PFSK-1 (cell line): ENCODE data around the gene COX8C.

Experiments used
- FOXP2 ChIP-seq: optimal IDR thresholded peaks from 2 replicates; pipeline ENCODE3; 2011; ENCODE audit warnings: borderline replicate concordance, control low read depth, inconsistent platforms; ENCODE audit not compliant: insufficient read depth; ENCODE audit errors: extremely low read length, extremely low read depth
- POLR2AphosphoS5 ChIP-seq: IDR thresholded peaks from 2 replicates; pipeline ENCODE4 v1.6.1; 2012; ENCODE audit warnings: low read depth, mild to moderate bottlenecking, control low read depth, low read length, moderate library complexity
- REST ChIP-seq, 2 experiments: IDR thresholded peaks; 2 replicates each; pipeline versions ENCODE4 v1.6.1 to v1.8.0; 2011 to 2012; ENCODE audit warnings: low read depth in 2 of 2, low read length in 2 of 2, control low read depth in 1 of 2, inconsistent platforms in 1 of 2, mild to moderate bottlenecking in 1 of 2, moderate library complexity in 1 of 2; ENCODE audit not compliant: insufficient read depth in 1 of 2
- SIN3A ChIP-seq: IDR thresholded peaks from 2 replicates; pipeline ENCODE4 v1.6.1; 2012; ENCODE audit warnings: mild to moderate bottlenecking, low read length, moderate library complexity, borderline replicate concordance; ENCODE audit not compliant: insufficient read depth
- TAF1 ChIP-seq: IDR thresholded peaks from 2 replicates; pipeline ENCODE4 v1.6.1; 2012; ENCODE audit warnings: low read length, control low read depth, borderline replicate concordance; ENCODE audit not compliant: insufficient read depth

COX8C gene

GRCh38 chr14:93317210-93317874 is 29.6 kb upstream of the COX8C start:
- TF ChIP-seq REST (IDR thresholded peaks at IDR 0.05; ENCODE audit: insufficient read depth in 1 of 2, low read depth in 2 of 2, low read length in 2 of 2): no peak
- no peak for TF ChIP-seq TAF1
- no peak for TF ChIP-seq POLR2AphosphoS5
- no peak for TF ChIP-seq FOXP2

GRCh38 chr14:93317875-93318807 is 28.8 kb upstream of the COX8C start:
- no peak for TF ChIP-seq POLR2AphosphoS5
- no peak for TF ChIP-seq FOXP2
- TF ChIP-seq REST (IDR thresholded peaks at IDR 0.05; ENCODE audit: insufficient read depth in 1 of 2, low read depth in 2 of 2, low read length in 2 of 2): no peak
- no peak for TF ChIP-seq SIN3A
- TF ChIP-seq TAF1: no peak

- no peak for TF ChIP-seq FOXP2
- no peak for TF ChIP-seq REST (IDR thresholded peaks at IDR 0.05; ENCODE audit: insufficient read depth in 1 of 2, low read depth in 2 of 2, low read length in 2 of 2)
- no peak for TF ChIP-seq POLR2AphosphoS5
- TF ChIP-seq TAF1: no peak
- no peak for TF ChIP-seq SIN3A
These were observed 28.1 kb upstream of the COX8C start for GRCh38 chr14:93318927-93319326.

DNA sequence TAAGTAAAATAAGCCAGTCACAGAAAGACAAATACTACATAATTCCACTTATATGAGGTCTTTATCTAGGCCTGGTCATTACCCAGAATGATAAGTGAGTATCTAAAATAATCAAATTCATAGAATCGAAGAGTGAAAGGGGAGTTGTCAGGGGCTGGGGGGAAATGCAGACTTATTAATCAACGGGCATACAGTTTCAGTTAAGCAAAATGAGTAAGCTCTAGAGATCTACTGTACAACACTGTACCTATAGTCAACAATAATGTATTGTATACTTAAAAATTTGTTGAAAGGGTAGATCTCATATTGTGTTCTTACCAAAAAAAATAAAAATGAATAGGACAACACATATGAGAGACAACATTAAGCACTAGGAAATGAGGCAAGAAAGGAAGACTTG is 27.5 kb upstream of the COX8C start:
- TF ChIP-seq FOXP2: no peak
- no peak for TF ChIP-seq SIN3A
- TF ChIP-seq REST (IDR thresholded peaks at IDR 0.05; ENCODE audit: insufficient read depth in 1 of 2, low read depth in 2 of 2, low read length in 2 of 2): no peak
- TF ChIP-seq TAF1: no peak
- no peak for TF ChIP-seq POLR2AphosphoS5
